ENCODE data around the gene DAPK2.

GRCh38 chr15:64037116-64037515 lies 9.2 kb downstream of the DAPK2 start:
- TF ChIP-seq CTCF (IDR thresholded peaks at IDR 0.05) (no peak), POLR2A (IDR thresholded peaks at IDR 0.05) (no peak)
